Measurements from ENCODE around the gene OPN1MW. TPM values are rescaled to one million over a fixed set of nuclear protein-coding genes. Genes with fewer than 3 reads are reported as not detected.
"Not testable (repeated sequence)": the region's sequence is repeated elsewhere in the genome, so short reads cannot be mapped to it uniquely, and the experiment has no call there.

Gene OPN1MW
- total and polyA plus RNA-seq, 10 donors = not detected

DNA sequence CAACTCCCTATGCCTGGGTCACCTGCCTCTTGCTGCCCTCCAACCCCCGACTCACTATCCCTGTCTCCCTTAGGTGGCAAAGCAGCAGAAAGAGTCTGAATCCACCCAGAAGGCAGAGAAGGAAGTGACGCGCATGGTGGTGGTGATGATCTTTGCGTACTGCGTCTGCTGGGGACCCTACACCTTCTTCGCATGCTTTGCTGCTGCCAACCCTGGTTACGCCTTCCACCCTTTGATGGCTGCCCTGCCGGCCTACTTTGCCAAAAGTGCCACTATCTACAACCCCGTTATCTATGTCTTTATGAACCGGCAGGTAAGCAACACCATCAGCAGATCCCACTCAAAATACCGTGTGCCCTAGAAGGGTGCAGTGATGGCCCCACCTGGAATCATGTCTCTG, 26.2 kb upstream of the OPN1MW start:
- 89 to 100% (median 94%) methylated on average over 5 to 11 of the region's 11 CpGs for WGBS, 5 donors
- H3K9me3 ChIP-seq; intact Hi-C loops (cut with DNase I; ENCODE audit: low total_unique reads); H3K4me3 ChIP-seq; H3K27me3 ChIP-seq (replicated peaks in 1 of 7); H3K27ac ChIP-seq; H3K36me3 ChIP-seq; DNase-seq; H3K4me1 ChIP-seq: not testable (repeated sequence)

DNA sequence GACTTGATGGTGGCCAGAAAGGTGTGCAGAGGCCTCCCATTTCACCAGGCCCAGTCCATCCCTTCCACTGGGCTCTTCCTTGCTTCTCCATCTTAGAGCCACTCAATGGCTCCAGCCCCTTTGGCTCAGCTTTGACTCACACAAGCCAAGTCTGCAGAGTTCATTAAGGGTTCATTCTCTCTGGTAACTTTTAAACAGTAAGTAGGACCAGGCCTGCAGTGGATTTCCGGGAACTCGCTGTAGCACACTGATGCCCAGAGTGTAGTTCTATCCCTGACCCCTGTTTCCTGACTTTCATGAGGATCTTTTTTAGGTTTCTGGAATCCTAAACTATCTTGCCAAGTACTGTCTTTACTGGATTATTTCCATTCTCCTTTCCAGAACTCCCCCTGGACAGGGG, 25.2 kb upstream of the OPN1MW start:
- H3K9me3 ChIP-seq; H3K4me3 ChIP-seq; H3K27me3 ChIP-seq (replicated peaks in 1 of 7); H3K4me1 ChIP-seq; intact Hi-C loops (cut with DNase I; ENCODE audit: low total_unique reads); DNase-seq; H3K36me3 ChIP-seq; H3K27ac ChIP-seq: not testable (repeated sequence)
- no CpG with 5 or more reads among the region's 2 CpGs for WGBS, 5 donors

DNA sequence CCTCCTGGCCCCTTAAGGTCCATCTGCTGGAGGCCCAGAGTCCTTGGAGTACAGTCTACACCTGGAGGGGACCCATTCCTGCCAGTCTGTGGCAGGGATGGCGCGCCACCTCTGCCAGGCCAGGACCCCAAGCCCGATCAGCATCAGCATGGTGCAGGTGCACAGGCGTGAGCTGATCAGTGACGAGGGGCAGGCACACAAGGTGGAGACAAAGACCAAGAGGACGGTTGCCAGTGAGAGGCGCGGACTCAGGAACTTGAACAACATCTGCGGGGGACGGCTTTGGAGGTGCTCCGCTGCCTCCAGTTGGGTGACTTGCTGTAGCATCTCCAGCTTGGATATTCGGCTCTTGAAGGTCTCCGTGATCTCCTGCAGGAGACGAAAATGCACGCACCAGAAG, 23.1 kb upstream of the OPN1MW start:
- H3K27me3 ChIP-seq (replicated peaks in 1 of 7); H3K4me1 ChIP-seq; intact Hi-C loops (cut with DNase I; ENCODE audit: low total_unique reads); H3K36me3 ChIP-seq; H3K4me3 ChIP-seq; DNase-seq; H3K9me3 ChIP-seq; H3K27ac ChIP-seq: not testable (repeated sequence)
- no CpG with 5 or more reads among the region's 15 CpGs for WGBS, 5 donors

DNA sequence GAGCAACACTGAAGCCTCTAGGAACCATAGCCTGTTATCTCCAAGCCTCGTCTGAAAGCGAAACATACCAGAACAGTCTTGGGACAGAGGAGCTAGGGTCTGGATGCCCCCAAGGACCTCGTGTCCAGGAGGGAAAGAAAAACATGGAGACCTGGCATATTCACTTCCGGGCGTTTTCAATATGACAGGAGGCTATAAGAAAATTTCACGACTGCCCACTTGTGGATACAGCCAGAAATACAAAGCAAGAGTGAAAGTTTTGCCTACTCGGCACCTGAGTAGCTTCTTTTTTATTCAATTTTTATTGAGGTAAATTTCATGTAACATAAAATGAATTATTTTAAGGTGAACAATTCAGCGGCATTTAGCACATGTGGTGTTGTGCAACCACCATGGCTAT, 17.5 kb upstream of the OPN1MW start:
- H3K4me3 ChIP-seq; H3K27me3 ChIP-seq (replicated peaks in 1 of 7); H3K27ac ChIP-seq; H3K36me3 ChIP-seq; intact Hi-C loops (cut with DNase I; ENCODE audit: low total_unique reads); DNase-seq; H3K9me3 ChIP-seq; H3K4me1 ChIP-seq: not testable (repeated sequence)
- WGBS, 5 donors = no CpG with 5 or more reads among the region's 8 CpGs

DNA sequence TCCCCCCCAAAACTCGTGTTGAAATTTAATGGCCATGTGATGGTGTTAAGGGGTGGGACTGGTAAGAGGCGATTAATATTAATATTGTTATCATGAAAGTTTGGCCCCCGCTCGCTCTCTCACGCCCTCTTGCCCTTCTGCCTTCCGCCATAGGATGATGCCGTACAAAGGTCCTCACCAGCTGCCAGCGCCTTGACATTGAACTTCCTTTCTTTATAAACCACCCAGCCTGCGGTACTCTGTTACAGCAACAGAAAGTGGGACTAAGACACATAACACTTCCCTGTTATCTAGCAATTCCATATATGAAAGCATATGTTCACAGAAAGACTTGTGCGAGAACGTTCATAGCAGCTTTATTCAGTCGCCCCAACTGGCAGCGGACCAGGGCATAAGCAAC, 14.0 kb upstream of the OPN1MW start:
- H3K4me1 ChIP-seq; H3K9me3 ChIP-seq; H3K36me3 ChIP-seq; H3K27ac ChIP-seq; H3K27me3 ChIP-seq (replicated peaks in 1 of 7); intact Hi-C loops (cut with DNase I; ENCODE audit: low total_unique reads); DNase-seq; H3K4me3 ChIP-seq: not testable (repeated sequence)
- no CpG with 5 or more reads among the region's 13 CpGs for WGBS, 5 donors

DNA sequence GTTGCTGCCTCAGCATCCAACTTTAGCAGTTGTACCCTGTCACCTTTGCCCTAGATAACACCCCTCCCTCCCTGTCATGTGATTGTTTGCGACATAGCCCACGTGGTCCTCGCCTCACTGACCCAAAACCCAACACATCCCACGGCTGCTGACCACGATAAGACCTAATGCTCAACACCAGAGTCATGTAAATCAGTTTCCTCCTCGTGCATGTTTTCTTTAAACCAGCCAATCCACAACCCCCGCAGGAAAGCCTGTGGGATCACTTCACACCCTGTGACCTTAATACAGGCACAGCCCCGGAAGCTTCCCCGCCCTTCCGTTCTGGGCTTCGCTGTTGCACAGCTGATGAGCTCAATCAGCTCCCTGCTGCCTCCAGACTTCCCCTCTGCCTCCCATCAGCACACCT, 9.9 kb upstream of the OPN1MW start:
- H3K27ac ChIP-seq; H3K4me3 ChIP-seq; intact Hi-C loops (cut with DNase I; ENCODE audit: low total_unique reads); H3K9me3 ChIP-seq; H3K4me1 ChIP-seq; H3K36me3 ChIP-seq; H3K27me3 ChIP-seq (replicated peaks in 1 of 7); DNase-seq: not testable (repeated sequence)
- WGBS, 5 donors = no CpG with 5 or more reads among the region's 11 CpGs

DNA sequence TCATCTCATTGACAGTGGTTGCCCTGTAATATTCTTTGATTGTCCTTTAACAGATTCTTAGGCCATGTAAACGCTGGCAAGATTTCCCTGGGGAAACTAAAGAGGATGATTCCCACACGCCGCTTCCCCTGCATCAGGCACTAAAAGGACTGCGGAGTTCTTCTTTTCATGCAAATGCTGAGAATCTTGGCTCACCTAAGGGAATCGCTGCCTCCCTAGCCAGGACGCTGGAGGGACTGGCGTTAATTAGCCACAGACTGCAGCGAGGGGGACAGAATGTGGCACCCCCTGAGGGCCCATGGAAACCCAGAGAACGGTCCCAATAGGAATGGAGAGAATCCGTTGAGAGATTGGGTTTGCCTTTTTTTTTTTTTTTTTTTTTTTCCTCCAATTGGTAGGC, 8.0 kb upstream of the OPN1MW start:
- H3K36me3 ChIP-seq; H3K27ac ChIP-seq; DNase-seq; intact Hi-C loops (cut with DNase I; ENCODE audit: low total_unique reads); H3K4me3 ChIP-seq; H3K9me3 ChIP-seq; H3K4me1 ChIP-seq; H3K27me3 ChIP-seq (replicated peaks in 1 of 7): not testable (repeated sequence)
- no CpG with 5 or more reads among the region's 10 CpGs for WGBS, 5 donors

DNA sequence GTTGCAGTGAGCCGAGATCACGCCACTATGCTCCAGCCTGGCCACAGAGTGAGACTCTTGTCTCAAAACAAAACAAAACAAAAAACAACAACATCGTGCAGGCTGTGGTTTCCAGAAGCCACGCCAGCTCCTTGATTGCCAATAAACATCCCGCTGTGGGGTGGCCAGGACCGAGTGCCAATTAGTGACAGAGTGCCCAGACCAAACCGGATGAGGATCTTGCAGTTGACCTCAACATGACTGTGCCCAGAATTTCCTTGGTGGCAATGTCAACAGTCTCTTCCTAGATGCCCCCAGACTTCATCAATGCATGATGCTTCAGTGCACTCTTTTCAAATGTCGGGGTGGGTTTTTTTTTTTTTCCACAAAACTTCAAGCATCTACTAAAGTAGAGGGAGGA, 1.4 kb downstream of the OPN1MW start:
- DNase-seq; H3K4me1 ChIP-seq; H3K4me3 ChIP-seq; intact Hi-C loops (cut with DNase I; ENCODE audit: low total_unique reads); H3K9me3 ChIP-seq; H3K27ac ChIP-seq; H3K27me3 ChIP-seq (replicated peaks in 1 of 7); H3K36me3 ChIP-seq: not testable (repeated sequence)
- WGBS, 5 donors = no CpG with 5 or more reads among the region's 8 CpGs

DNA sequence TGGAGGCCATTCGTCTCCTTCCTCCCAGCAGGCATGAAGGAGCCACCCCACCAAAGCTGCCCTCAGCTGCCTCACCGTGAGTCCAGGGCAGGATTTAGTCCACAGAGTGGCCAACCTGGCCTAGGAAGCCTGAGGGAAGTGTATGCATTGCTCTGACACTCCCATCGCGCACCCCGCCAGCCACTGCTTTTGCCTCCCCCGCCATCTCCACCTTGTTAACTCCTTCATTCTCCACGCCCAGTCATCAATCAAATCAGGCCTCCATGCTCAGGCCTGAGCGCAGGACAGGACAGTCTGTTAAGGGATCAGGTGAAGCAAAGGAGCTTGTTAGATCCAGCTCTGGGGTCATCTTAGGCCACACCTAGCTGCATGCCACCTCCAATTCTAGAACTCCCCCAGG, 10.4 kb downstream of the OPN1MW start:
- intact Hi-C loops (cut with DNase I; ENCODE audit: low total_unique reads); H3K36me3 ChIP-seq; DNase-seq; H3K27ac ChIP-seq; H3K4me3 ChIP-seq; H3K4me1 ChIP-seq; H3K27me3 ChIP-seq (replicated peaks in 1 of 7); H3K9me3 ChIP-seq: not testable (repeated sequence)
- WGBS, 5 donors = no CpG with 5 or more reads among the region's 8 CpGs

DNA sequence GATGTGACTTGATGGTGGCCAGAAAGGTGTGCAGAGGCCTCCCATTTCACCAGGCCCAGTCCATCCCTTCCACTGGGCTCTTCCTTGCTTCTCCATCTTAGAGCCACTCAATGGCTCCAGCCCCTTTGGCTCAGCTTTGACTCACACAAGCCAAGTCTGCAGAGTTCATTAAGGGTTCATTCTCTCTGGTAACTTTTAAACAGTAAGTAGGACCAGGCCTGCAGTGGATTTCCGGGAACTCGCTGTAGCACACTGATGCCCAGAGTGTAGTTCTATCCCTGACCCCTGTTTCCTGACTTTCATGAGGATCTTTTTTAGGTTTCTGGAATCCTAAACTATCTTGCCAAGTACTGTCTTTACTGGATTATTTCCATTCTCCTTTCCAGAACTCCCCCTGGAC, 11.9 kb downstream of the OPN1MW start:
- DNase-seq; H3K4me3 ChIP-seq; intact Hi-C loops (cut with DNase I; ENCODE audit: low total_unique reads); H3K36me3 ChIP-seq; H3K27me3 ChIP-seq (replicated peaks in 1 of 7); H3K9me3 ChIP-seq; H3K27ac ChIP-seq; H3K4me1 ChIP-seq: not testable (repeated sequence)
- WGBS, 5 donors = no CpG with 5 or more reads among the region's 2 CpGs

DNA sequence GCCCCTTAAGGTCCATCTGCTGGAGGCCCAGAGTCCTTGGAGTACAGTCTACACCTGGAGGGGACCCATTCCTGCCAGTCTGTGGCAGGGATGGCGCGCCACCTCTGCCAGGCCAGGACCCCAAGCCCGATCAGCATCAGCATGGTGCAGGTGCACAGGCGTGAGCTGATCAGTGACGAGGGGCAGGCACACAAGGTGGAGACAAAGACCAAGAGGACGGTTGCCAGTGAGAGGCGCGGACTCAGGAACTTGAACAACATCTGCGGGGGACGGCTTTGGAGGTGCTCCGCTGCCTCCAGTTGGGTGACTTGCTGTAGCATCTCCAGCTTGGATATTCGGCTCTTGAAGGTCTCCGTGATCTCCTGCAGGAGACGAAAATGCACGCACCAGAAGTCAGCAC, 14.1 kb downstream of the OPN1MW start:
- intact Hi-C loops (cut with DNase I; ENCODE audit: low total_unique reads) = not testable (repeated sequence)

DNA sequence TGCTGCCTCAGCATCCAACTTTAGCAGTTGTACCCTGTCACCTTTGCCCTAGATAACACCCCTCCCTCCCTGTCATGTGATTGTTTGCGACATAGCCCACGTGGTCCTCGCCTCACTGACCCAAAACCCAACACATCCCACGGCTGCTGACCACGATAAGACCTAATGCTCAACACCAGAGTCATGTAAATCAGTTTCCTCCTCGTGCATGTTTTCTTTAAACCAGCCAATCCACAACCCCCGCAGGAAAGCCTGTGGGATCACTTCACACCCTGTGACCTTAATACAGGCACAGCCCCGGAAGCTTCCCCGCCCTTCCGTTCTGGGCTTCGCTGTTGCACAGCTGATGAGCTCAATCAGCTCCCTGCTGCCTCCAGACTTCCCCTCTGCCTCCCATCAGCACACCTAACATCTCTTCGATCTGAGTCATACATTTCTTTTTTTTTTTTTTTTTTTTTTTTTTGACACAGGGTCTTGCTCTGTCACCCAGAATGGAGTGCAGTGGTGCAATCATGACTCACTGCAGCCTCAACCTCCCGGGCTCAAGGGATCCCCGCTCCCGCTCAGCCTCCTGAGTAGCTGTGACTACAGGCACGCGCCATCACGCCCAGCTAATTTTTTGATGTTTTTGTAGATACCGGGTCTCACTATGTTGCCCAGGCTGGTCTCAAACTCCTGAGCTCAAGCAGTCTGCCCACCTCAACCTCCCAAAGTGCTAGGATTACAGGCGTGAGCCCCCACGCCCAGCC, 27.4 kb downstream of the OPN1MW start:
- H3K27ac ChIP-seq; H3K9me3 ChIP-seq; H3K4me1 ChIP-seq; H3K4me3 ChIP-seq; H3K27me3 ChIP-seq (replicated peaks in 1 of 7); intact Hi-C loops (cut with DNase I; ENCODE audit: low total_unique reads); DNase-seq; H3K36me3 ChIP-seq: not testable (repeated sequence)
- WGBS, 5 donors = no CpG with 5 or more reads among the region's 21 CpGs

More for the DNA sequence above, 14.1 kb downstream of the OPN1MW start:
- not testable (repeated sequence) for H3K4me3 ChIP-seq; H3K4me1 ChIP-seq; H3K9me3 ChIP-seq; H3K27ac ChIP-seq; H3K36me3 ChIP-seq; DNase-seq; H3K27me3 ChIP-seq (replicated peaks in 1 of 7)
- WGBS, 5 donors = no CpG with 5 or more reads among the region's 15 CpGs
